Activated naive CD4-positive, alpha-beta T cell treated with anti-CD3 and anti-CD28 coated beads, Interleukin-2, amount 10 ng/mL, durations not matched to agents 7 days and 5 days (primary cell): ENCODE measurements around the gene WWTR1.

Source experiments
- CTCF ChIA-PET: fragments of 350-600 bp; sonication (Branson Sonifier 250); formaldehyde crosslinking; loops from one replicate; lab custom pipeline; 2021; ENCODE audit warnings: antibody characterized with exemption; lab: Charles Lee
- DNase-seq: peaks from one replicate; pipeline ENCODE4 v3.0.0-alpha.2; 2020
- H3K27ac Mint-ChIP-seq: one replicate; pipeline ENCODE4 v1.8.0; 2021; ENCODE audit warnings: mild to moderate bottlenecking, moderate library complexity, mixed read lengths
- H3K27me3 Mint-ChIP-seq: one replicate; pipeline ENCODE4 v1.8.0; 2021; ENCODE audit warnings: mild to moderate bottlenecking, mixed read lengths
- H3K36me3 Mint-ChIP-seq: one replicate; pipeline ENCODE4 v1.8.0; 2021; ENCODE audit warnings: mixed read lengths
- H3K4me1 Mint-ChIP-seq: one replicate; pipeline ENCODE4 v1.8.0; 2021; ENCODE audit warnings: mixed read lengths
- H3K4me3 Mint-ChIP-seq: one replicate; pipeline ENCODE4 v1.8.0; 2021; ENCODE audit warnings: mild to moderate bottlenecking, moderate library complexity, mixed read lengths
- H3K9me3 Mint-ChIP-seq: one replicate; pipeline ENCODE4 v1.8.0; 2021; ENCODE audit warnings: mixed read lengths

The WWTR1 gene

DNA sequence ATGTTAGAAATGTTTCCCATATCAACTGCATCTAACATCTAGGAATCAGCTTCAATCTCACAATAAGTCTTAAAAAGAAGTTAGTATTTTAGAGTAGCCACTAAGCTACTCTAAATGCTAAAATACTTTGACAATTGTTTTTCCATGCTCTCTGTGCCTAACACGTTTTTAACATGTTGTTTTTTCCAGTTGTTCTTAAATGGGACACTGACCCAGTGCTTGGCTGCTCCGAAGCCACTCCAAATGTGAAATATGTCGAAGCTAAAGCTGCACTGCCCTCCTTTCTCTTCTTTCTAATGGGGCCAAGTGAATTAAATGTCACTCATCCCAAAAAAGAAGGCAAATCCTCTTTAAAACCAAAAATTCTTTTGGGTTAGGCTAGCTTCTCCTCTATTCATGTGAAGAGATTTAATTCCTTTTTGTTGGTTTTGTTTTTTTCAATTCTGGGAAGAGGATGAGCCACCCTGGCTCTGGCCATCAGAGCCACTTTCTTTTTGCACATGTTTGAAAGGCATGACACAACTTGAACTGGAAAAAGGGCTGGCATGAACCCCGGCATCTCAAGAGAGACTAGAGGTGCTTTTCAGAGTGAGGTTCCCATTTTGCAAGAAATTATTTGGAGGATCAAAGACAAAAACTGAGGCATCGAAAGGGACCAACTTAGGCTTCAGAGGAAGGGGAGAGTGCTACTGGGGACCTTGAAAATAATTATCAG lies 73.7 kb downstream of the WWTR1 start:
- Mint-ChIP-seq H3K27me3 (peaks cover 19% of the 10 kb centered on the region), H3K36me3 (no peaks in the 10 kb centered on the region), H3K4me3 (no peak overlapping the region), H3K4me1 (peaks cover 14% of the 10 kb centered on the region), H3K27ac (no peak overlapping the region), H3K9me3 (no peaks in the 10 kb centered on the region)
- no peak for DNase-seq
- CTCF ChIA-PET = interaction anchor here (0.6 kb wide), 1 partner anchor 84 kb away, joined by 3 read pairs; no protein-coding TSS in a partner anchor

- Mint-ChIP-seq H3K4me1 (peaks cover 14% of the 10 kb centered on the region), H3K27me3 (peaks cover 19% of the 10 kb centered on the region), H3K27ac (no peak overlapping the region), H3K9me3 (no peaks in the 10 kb centered on the region), H3K36me3 (no peaks in the 10 kb centered on the region), H3K4me3 (no peak overlapping the region)
- no peak for DNase-seq
- CTCF ChIA-PET = interaction anchor here (4.3 kb wide), 1 partner anchor 13 kb away, joined by 27 read pairs; no protein-coding TSS in a partner anchor
These were observed 75.4 kb downstream of the WWTR1 start for GRCh38 chr3:149582395-149582794.

DNA sequence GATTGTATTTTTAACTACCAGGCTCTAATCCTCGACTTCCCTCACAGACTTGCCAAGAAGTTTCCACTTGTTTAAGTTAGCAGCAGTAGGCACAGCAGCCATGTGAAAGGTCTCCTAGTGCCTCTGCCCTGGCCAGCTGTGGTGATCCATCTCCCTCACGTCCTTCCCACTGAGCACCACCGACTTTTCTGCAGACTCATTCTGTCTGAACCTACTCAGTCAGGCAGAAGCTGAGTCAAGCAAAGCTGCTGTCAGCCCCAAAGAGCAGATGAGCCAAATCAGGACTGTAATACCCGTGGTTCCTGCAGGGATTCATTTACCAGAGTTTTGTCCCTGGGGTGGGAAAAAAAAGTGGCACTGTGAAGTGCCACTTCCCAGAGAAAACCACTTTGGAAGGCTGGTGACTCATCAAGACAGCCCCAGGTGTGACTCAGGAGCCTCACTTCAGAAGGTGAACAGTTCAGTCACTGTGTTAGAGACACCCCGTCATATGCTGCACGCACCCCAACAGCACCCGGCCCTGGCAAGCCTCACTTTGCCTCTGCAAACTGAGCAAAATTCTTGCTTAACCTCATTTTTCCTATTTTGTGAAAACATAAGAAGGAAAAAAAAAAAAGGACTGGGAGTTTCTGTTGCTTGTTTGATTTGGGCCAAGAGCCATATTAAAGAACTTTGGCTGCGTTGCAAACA lies 76.0 kb downstream of the WWTR1 start:
- H3K9me3 Mint-ChIP-seq = no peaks in the 10 kb centered on the region
- peaks cover 16% of the 10 kb centered on the region for H3K27me3 Mint-ChIP-seq
- CTCF ChIA-PET = interaction anchor here (4.3 kb wide), 1 partner anchor 13 kb away, joined by 27 read pairs; no protein-coding TSS in a partner anchor
- peaks cover 14% of the 10 kb centered on the region for H3K4me1 Mint-ChIP-seq
- H3K27ac Mint-ChIP-seq = no peak overlapping the region
- H3K4me3 Mint-ChIP-seq = no peak overlapping the region
- H3K36me3 Mint-ChIP-seq = no peaks in the 10 kb centered on the region
- no peak for DNase-seq

GRCh38 chr3:149581248-149581647 lies 76.6 kb downstream of the WWTR1 start:
- Mint-ChIP-seq H3K27ac (no peak overlapping the region), H3K36me3 (no peaks in the 10 kb centered on the region), H3K4me1 (peaks cover 17% of the 10 kb centered on the region), H3K27me3 (peaks cover 14% of the 10 kb centered on the region), H3K9me3 (no peaks in the 10 kb centered on the region), H3K4me3 (no peak overlapping the region)
- DNase-seq = no peak
- CTCF ChIA-PET = interaction anchor here (4.3 kb wide), 1 partner anchor 12 kb away, joined by 27 read pairs; no protein-coding TSS in a partner anchor

DNA sequence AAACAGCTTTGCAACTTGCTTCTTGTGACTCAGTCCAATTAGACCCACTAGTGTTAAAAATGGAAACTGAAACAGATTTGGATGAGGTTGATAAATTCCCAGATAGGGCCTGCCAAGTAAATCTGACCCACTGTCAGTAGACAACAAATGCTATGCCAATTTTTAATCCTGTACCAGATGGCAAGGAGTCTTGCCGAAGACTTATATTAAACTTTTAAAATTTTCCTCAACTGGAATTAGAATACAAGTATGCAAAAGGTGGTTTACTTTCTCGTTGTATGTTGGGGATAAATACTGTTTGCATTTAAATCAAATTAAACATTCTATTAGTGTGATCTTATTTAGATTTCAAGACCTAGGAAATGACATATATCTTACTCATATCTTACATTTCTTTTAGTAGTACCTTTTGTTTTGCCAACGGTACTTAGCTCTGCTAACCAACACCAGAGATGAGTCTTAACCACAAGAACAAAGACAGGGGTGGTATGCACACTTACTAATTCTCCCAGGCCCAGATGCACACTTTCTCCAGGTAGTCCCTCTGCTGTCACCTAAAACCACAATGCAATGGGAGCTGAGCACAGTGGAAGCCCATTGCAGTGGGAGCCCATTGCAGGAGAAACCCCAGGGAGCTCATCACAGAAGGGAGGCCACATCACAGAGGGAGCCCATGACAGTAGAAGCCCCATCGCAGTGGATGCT lies 77.8 kb downstream of the WWTR1 start:
- H3K27ac Mint-ChIP-seq = no peak overlapping the region
- CTCF ChIA-PET = interaction anchor here (1.1 to 4.3 kb wide), 3 partner anchors 11 to 135 kb away, joined by 3 to 27 read pairs (median 5); partner anchors contain the start of gene WWTR1
- no peaks in the 10 kb centered on the region for H3K36me3 Mint-ChIP-seq
- peaks cover 26% of the 10 kb centered on the region for H3K4me1 Mint-ChIP-seq
- DNase-seq = no peak
- H3K27me3 Mint-ChIP-seq = peaks cover 14% of the 10 kb centered on the region
- no peak overlapping the region for H3K4me3 Mint-ChIP-seq
- H3K9me3 Mint-ChIP-seq = no peaks in the 10 kb centered on the region

- no peak overlapping the region for H3K27ac Mint-ChIP-seq
- no peak overlapping the region for H3K4me3 Mint-ChIP-seq
- peaks cover 10% of the 10 kb centered on the region for H3K27me3 Mint-ChIP-seq
- H3K4me1 Mint-ChIP-seq = peaks cover 30% of the 10 kb centered on the region
- CTCF ChIA-PET = interaction anchor here (1.1 to 4.3 kb wide), 3 partner anchors 10 to 136 kb away, joined by 3 to 27 read pairs (median 5); partner anchors contain the start of gene WWTR1
- peaks cover 4% of the 10 kb centered on the region for H3K36me3 Mint-ChIP-seq
- peaks cover 2% of the 10 kb centered on the region for H3K9me3 Mint-ChIP-seq
- no peak for DNase-seq
These were observed 78.7 kb downstream of the WWTR1 start for GRCh38 chr3:149579161-149579560.

GRCh38 chr3:149577801-149578200 lies 80.0 kb downstream of the WWTR1 start:
- Mint-ChIP-seq H3K4me1 (peaks cover 37% of the 10 kb centered on the region), H3K27ac (no peak overlapping the region), H3K27me3 (peaks cover 9% of the 10 kb centered on the region), H3K9me3 (peaks cover 2% of the 10 kb centered on the region), H3K4me3 (no peak overlapping the region), H3K36me3 (peaks cover 5% of the 10 kb centered on the region)
- DNase-seq = no peak
- CTCF ChIA-PET = no interaction called here

GRCh38 chr3:149575961-149576564 lies 81.8 kb downstream of the WWTR1 start:
- Mint-ChIP-seq H3K4me3 (no peak overlapping the region), H3K4me1 (peaks cover 40% of the 10 kb centered on the region), H3K27ac (no peak overlapping the region), H3K27me3 (no peaks in the 10 kb centered on the region), H3K36me3 (peaks cover 5% of the 10 kb centered on the region), H3K9me3 (peaks cover 2% of the 10 kb centered on the region)
- DNase-seq = no peak
- CTCF ChIA-PET = interaction anchor here (1.0 to 2.4 kb wide), 3 partner anchors 45 to 141 kb away, joined by 3 to 7 read pairs (median 4); no protein-coding TSS in a partner anchor

DNA sequence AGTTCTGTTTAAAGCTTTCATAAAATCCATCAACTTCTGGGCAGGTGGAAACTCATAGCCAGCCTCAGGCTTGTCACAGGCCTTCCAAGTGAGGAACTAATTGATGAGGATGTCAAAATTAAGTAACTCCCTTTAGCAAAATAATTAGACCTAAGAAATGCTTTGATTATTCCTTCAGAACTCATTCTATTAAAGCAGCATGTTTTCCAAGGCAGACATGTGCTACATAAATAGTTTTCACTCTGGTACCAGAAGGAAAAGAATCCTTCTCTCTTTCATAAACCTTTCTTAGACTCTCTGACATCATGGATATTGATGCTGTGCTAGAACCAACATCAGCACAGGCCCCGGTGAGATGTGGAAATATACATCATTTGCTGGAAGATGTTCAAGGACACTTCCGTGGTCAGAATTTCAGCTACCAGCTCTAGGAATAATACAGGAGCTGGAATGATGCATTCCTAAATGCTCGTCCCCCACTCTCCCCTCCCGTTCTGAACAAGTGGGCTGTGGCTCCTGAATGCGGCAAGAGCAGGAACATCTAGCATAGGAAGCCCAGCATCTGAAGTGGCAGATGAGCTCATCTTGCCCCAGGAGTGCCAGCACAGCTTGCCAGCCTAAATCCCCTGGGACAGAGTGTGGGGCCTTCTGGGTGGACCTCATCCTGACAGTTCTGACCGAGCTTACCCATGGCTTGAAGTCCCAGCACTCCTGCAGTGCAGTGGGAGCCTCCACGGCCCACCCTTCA lies 82.4 kb downstream of the WWTR1 start:
- CTCF ChIA-PET = interaction anchor here (1.0 to 2.4 kb wide), 3 partner anchors 45 to 141 kb away, joined by 3 to 7 read pairs (median 4); no protein-coding TSS in a partner anchor
- Mint-ChIP-seq H3K9me3 (peaks cover 2% of the 10 kb centered on the region), H3K27ac (no peak overlapping the region), H3K4me1 (peaks cover 37% of the 10 kb centered on the region), H3K27me3 (no peaks in the 10 kb centered on the region), H3K36me3 (peaks cover 5% of the 10 kb centered on the region), H3K4me3 (no peak overlapping the region)
- no peak for DNase-seq

- Mint-ChIP-seq H3K27ac (no peak overlapping the region), H3K36me3 (peaks cover 5% of the 10 kb centered on the region), H3K4me1 (peaks cover 28% of the 10 kb centered on the region), H3K27me3 (no peaks in the 10 kb centered on the region), H3K9me3 (peaks cover 2% of the 10 kb centered on the region), H3K4me3 (no peak overlapping the region)
- CTCF ChIA-PET = interaction anchor here (0.9 to 1.9 kb wide), 2 partner anchors 144 to 198 kb away, joined by 3 to 7 read pairs; no protein-coding TSS in a partner anchor
- DNase-seq = no peak
These were observed 84.9 kb downstream of the WWTR1 start for GRCh38 chr3:149572796-149573414.

- Mint-ChIP-seq H3K36me3 (peaks cover 5% of the 10 kb centered on the region), H3K4me3 (no peak overlapping the region), H3K9me3 (peaks cover 2% of the 10 kb centered on the region), H3K27ac (no peak overlapping the region), H3K4me1 (peaks cover 27% of the 10 kb centered on the region), H3K27me3 (peaks cover under 1% of the 10 kb centered on the region)
- no peak for DNase-seq
- CTCF ChIA-PET = interaction anchor here (1.8 to 3.3 kb wide), 3 partner anchors 41 to 200 kb away, joined by 4 to 21 read pairs (median 11); no protein-coding TSS in a partner anchor
These were observed 86.4 kb downstream of the WWTR1 start for GRCh38 chr3:149571381-149571780.

- DNase-seq = no peak
- Mint-ChIP-seq H3K27me3 (peaks cover 10% of the 10 kb centered on the region), H3K9me3 (peaks cover 2% of the 10 kb centered on the region), H3K27ac (no peak overlapping the region), H3K4me1 (peaks cover 17% of the 10 kb centered on the region), H3K4me3 (no peak overlapping the region), H3K36me3 (peaks cover 5% of the 10 kb centered on the region)
- CTCF ChIA-PET = interaction anchor here (1.5 to 3.4 kb wide), 9 partner anchors 10 to 238 kb away, joined by 3 to 34 read pairs (median 11); partner anchors contain the start of gene WWTR1
These were observed 87.8 kb downstream of the WWTR1 start for GRCh38 chr3:149570016-149570415.
